K562 (cell line): ENCODE results near the gene RTL10. TPM values are rescaled to one million over a fixed set of nuclear protein-coding genes. Genes with fewer than 3 reads are reported as not detected.
A peak's percentile ranks its signal among the peaks of the same experiment; 100 is the strongest.

Experiments
- CBX8 ChIP-seq: fragments of 200-600 bp; sonication (generic); IDR thresholded peaks from 2 replicates; pipeline ENCODE4 v1.6.1; 2012; ENCODE audit warnings: borderline replicate concordance, mixed run types, low read depth, mild to moderate bottlenecking, moderate library complexity, mixed read lengths, low read length, control low read depth, inconsistent platforms; ENCODE audit not compliant: poor library complexity, severe bottlenecking; ENCODE audit errors: extremely low read depth
- DDX20 ChIP-seq: fragments of 450-650 bp; IDR thresholded peaks from 2 replicates; pipeline ENCODE4 v1.6.1; 2016; ENCODE audit warnings: missing genetic modification characterization, low read depth, mild to moderate bottlenecking, missing compliant biosample characterization, moderate library complexity
- ETS1 ChIP-seq: conservative IDR thresholded peaks from 2 replicates; pipeline ENCODE4 v1.6.1; 2011; ENCODE audit warnings: low read depth, mild to moderate bottlenecking, low read length; ENCODE audit not compliant: control insufficient read depth
- MCM3 ChIP-seq: fragments of 450-650 bp; IDR thresholded peaks from 2 replicates; pipeline ENCODE4 v1.6.1; 2016
- POLR2G ChIP-seq: fragments of 200-400 bp; formaldehyde crosslinking; IDR thresholded peaks from 2 replicates; pipeline ENCODE4 v1.6.1; 2017; ENCODE audit warnings: low read depth, mild to moderate bottlenecking, antibody characterized with exemption, low read length, moderate library complexity
- PPARD ChIP-seq: fragments of 250-450 bp; sonication (Bioruptor Pico); IDR thresholded peaks from 2 replicates; pipeline ENCODE4 v1.8.0; 2022; ENCODE audit warnings: inconsistent platforms, mild to moderate bottlenecking, moderate library complexity
- PRPF4 ChIP-seq: fragments of 200-400 bp; formaldehyde crosslinking; IDR thresholded peaks from one replicate; pipeline ENCODE4 v1.6.1; 2017; ENCODE audit warnings: low read length, low read depth, mild to moderate bottlenecking; ENCODE audit not compliant: insufficient read depth, poor library complexity, severe bottlenecking
- RBFOX2 ChIP-seq: fragments of 200-400 bp; formaldehyde crosslinking; IDR thresholded peaks from 2 replicates; pipeline ENCODE4 v1.6.1; 2017; ENCODE audit warnings: low read depth, mild to moderate bottlenecking, low read length, moderate library complexity
- SREBF1 ChIP-seq: fragments of 150-350 bp; IDR thresholded peaks from 2 replicates; pipeline ENCODE4 v1.6.1; 2014; ENCODE audit warnings: antibody characterized with exemption, low read depth, low read length, borderline replicate concordance
- SREBF2 ChIP-seq: sonication (generic); formaldehyde crosslinking; IDR thresholded peaks from 2 replicates; pipeline ENCODE4 v1.4.0; 2020; ENCODE audit warnings: mild to moderate bottlenecking, missing genetic modification reagents
- SUPT5H ChIP-seq: fragments of 450-650 bp; IDR thresholded peaks from 2 replicates; pipeline ENCODE4 v1.6.1; 2016
- TFE3 ChIP-seq: fragments of 450-650 bp; formaldehyde crosslinking; IDR thresholded peaks from 2 replicates; pipeline ENCODE4 v1.4.0; 2020; ENCODE audit warnings: mild to moderate bottlenecking, mixed read lengths
- XRCC5 ChIP-seq: fragments of 200-400 bp; formaldehyde crosslinking; IDR thresholded peaks from 2 replicates; pipeline ENCODE4 v1.6.1; 2017; ENCODE audit warnings: low read depth, mild to moderate bottlenecking, low read length
- ZBED1 ChIP-seq: IDR thresholded peaks from 2 replicates; pipeline ENCODE4 v1.6.1; 2014
- ZBTB11 ChIP-seq, 3 experiments: fragments of 200-800 bp in 1 of 3; fragments of 250-450 bp in 1 of 3; fragments of 450-650 bp in 1 of 3; sonication (Bioruptor Pico) in 1 of 3; sonication (Bioruptor generic) in 1 of 3; formaldehyde crosslinking in 1 of 3; IDR thresholded peaks; 2 replicates each; pipeline versions ENCODE4 v1.6.1 to v1.8.0; 2016 to 2022; ENCODE audit warnings: mild to moderate bottlenecking in 2 of 3, missing genetic modification characterization in 2 of 3, missing compliant biosample characterization in 1 of 3, moderate library complexity in 1 of 3
- ZNF133 ChIP-seq: fragments of 250-450 bp; sonication (Bioruptor Pico); IDR thresholded peaks from 2 replicates; pipeline ENCODE4 v1.4.0; 2020; ENCODE audit warnings: mild to moderate bottlenecking
- polyA plus RNA-seq, 8 experiments: library from polyadenylated mRNA; depleted of rRNA in 4 of 8; stranded (reverse) in 5 of 8; unstranded in 3 of 8; fragments of >200 nt; fragmentation: Nextera tagmentation in 2 of 8; fragmentation: Illumina TruSeq in 1 of 8; extraction: Ambion mirVana in 2 of 8; extraction: Trizol in 1 of 8; gene quantifications; 2 replicates each; pipeline versions ENCODE4 v1.2.1 to v1.2.3, GENCODE V29; 2011 to 2014; ENCODE audit warnings: inconsistent platforms in 1 of 8, missing spikeins in 1 of 8
- total RNA-seq, 7 experiments: library from RNA; depleted of rRNA in 6 of 7; stranded (reverse); fragments of >200 nt in 6 of 7; fragmentation: Illumina TruSeq in 2 of 7; extraction: Trizol in 2 of 7; gene quantifications; 2 replicates each; pipeline versions ENCODE4 v1.2.1 to v1.2.3, GENCODE V29; 2011 to 2021; ENCODE audit warnings: low replicate concordance in 1 of 7
- TF ChIP-seq, protein P1 (sequence below): fragments of 250-450 bp; sonication (Bioruptor Pico); IDR thresholded peaks from 2 replicates; pipeline ENCODE4 v1.9.0; 2021; ENCODE audit warnings: mild to moderate bottlenecking
- TF ChIP-seq, protein P2 (sequence below): fragments of 450-650 bp; IDR thresholded peaks from 2 replicates; pipeline ENCODE4 v1.6.1; 2016; ENCODE audit warnings: mild to moderate bottlenecking

Gene RTL10
- total and polyA plus RNA-seq, 9 of the 15 experiments (the other 6 are each of a cell fraction or from before 2014, with no cell fraction given): 19.8 to 75.5 (median 32.5) TPM

DNA sequence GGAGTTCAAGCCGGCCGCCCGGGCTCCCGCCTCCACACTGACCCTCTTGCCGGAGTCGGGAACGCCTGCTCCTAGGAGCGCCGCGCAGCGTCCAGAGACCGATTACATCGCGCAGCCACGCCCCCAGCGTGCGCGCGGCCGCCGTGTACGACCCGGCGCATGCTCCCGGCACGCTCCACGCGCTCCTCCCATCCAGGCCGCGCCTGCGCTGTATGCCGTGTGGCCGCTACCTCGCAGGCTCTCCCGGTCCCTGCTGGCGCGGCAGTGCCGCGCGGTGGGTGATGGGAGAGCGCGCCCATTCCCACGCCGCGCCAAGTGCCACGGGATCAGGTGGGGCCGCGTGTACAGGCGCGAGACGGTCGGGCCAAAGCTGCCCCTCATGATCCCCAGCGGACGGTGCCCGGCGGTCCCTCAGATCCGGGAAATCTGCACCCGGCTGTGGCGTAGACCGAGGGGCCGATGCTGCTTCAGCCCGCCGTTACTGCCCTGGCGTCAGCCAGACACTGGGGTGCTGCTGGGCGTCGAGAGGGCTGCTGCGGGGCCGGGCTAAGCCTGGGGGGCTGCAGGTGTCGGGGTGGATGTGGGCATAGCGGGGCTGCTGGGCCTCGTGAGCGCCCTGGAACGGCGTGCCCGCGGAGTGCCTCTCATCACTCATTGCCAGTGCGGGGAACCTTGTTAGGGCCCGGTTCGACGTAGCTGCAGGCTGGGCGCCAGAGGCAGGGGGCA is at the start of gene RTL10, which contains the start of gene GNB1L (continued):
- TF ChIP-seq PPARD (CRISPR knock-in tag): no peak
- TF ChIP-seq, protein P1, sequence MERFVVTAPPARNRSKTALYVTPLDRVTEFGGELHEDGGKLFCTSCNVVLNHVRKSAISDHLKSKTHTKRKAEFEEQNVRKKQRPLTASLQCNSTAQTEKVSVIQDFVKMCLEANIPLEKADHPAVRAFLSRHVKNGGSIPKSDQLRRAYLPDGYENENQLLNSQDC (CRISPR knock-in tag): no peak
- no peak for TF ChIP-seq PRPF4
- no peak for TF ChIP-seq ZBTB11 (CRISPR knock-in tag; IDR thresholded peaks at IDR 0.05)
- TF ChIP-seq ZBED1: no peak
- TF ChIP-seq ETS1: no peak
- TF ChIP-seq SUPT5H: no peak
- TF ChIP-seq MCM3: no peak
- TF ChIP-seq XRCC5: no peak
- no peak for TF ChIP-seq SREBF2 (CRISPR knock-in tag)
- peak; percentile 66 for TF ChIP-seq SREBF1
- no peak for TF ChIP-seq RBFOX2
- TF ChIP-seq, protein P2, sequence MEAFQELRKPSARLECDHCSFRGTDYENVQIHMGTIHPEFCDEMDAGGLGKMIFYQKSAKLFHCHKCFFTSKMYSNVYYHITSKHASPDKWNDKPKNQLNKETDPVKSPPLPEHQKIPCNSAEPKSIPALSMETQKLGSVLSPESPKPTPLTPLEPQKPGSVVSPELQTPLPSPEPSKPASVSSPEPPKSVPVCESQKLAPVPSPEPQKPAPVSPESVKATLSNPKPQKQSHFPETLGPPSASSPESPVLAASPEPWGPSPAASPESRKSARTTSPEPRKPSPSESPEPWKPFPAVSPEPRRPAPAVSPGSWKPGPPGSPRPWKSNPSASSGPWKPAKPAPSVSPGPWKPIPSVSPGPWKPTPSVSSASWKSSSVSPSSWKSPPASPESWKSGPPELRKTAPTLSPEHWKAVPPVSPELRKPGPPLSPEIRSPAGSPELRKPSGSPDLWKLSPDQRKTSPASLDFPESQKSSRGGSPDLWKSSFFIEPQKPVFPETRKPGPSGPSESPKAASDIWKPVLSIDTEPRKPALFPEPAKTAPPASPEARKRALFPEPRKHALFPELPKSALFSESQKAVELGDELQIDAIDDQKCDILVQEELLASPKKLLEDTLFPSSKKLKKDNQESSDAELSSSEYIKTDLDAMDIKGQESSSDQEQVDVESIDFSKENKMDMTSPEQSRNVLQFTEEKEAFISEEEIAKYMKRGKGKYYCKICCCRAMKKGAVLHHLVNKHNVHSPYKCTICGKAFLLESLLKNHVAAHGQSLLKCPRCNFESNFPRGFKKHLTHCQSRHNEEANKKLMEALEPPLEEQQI: no peak
- TF ChIP-seq DDX20: no peak
- TF ChIP-seq CBX8: no peak
- no peak for TF ChIP-seq POLR2G
- TF ChIP-seq ZNF133 (CRISPR knock-in tag): no peak
- TF ChIP-seq TFE3 (CRISPR knock-in tag): no peak; the same call in 1 of the 2 replicates
